ENCODE measurements around the gene IFNGR2. TPM values are rescaled to one million over a fixed set of nuclear protein-coding genes. Genes with fewer than 3 reads are reported as not detected.
A peak's percentile ranks its signal among the peaks of the same experiment; 100 is the strongest.

The IFNGR2 gene
- total and polyA plus RNA-seq, 2 of the 13 experiments (the other 11 are each of a cell fraction or from before 2014, with no cell fraction given), result 61.3 to 117 TPM

DNA sequence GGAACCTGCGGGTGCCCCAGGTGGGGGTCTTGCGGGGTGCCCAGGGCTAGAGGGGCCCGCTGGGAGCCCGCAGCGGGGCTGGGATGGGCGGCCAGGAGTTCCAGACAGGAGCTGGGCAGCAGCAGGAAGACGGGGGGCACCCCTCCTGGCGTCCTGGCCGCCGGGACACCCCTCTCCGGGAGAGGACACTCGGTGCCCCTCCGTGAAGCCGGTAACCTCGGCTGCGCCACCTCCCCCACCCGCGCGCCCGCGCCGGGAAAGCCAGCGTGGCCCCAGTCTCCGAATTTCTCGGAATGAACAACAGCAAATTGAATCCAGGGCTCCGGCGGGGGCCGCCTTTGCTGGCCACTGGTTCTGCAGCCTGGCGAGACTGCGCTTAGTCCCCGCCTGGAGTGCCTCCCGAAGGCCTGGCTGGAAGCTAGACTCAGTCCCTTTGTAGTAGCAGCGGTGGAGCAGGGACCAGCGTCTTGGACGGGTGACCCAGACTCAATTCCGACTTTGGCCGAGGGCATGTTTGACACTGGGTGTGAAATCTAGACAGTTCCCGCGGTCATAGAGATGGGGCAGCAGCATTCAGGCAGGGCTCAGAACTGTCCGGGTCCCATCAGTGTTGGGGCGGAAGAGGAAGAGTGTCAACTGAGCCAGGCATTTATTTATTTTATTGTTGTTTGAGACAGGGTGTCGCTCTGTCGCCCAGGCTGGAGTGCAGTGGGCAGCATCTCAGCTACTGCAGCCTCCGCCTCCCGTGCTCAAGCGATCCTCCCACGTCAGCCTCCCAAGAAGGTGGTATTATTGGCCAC lies 773 bp downstream of the IFNGR2 start (continued):
- TF ChIP-seq, protein P1, sequence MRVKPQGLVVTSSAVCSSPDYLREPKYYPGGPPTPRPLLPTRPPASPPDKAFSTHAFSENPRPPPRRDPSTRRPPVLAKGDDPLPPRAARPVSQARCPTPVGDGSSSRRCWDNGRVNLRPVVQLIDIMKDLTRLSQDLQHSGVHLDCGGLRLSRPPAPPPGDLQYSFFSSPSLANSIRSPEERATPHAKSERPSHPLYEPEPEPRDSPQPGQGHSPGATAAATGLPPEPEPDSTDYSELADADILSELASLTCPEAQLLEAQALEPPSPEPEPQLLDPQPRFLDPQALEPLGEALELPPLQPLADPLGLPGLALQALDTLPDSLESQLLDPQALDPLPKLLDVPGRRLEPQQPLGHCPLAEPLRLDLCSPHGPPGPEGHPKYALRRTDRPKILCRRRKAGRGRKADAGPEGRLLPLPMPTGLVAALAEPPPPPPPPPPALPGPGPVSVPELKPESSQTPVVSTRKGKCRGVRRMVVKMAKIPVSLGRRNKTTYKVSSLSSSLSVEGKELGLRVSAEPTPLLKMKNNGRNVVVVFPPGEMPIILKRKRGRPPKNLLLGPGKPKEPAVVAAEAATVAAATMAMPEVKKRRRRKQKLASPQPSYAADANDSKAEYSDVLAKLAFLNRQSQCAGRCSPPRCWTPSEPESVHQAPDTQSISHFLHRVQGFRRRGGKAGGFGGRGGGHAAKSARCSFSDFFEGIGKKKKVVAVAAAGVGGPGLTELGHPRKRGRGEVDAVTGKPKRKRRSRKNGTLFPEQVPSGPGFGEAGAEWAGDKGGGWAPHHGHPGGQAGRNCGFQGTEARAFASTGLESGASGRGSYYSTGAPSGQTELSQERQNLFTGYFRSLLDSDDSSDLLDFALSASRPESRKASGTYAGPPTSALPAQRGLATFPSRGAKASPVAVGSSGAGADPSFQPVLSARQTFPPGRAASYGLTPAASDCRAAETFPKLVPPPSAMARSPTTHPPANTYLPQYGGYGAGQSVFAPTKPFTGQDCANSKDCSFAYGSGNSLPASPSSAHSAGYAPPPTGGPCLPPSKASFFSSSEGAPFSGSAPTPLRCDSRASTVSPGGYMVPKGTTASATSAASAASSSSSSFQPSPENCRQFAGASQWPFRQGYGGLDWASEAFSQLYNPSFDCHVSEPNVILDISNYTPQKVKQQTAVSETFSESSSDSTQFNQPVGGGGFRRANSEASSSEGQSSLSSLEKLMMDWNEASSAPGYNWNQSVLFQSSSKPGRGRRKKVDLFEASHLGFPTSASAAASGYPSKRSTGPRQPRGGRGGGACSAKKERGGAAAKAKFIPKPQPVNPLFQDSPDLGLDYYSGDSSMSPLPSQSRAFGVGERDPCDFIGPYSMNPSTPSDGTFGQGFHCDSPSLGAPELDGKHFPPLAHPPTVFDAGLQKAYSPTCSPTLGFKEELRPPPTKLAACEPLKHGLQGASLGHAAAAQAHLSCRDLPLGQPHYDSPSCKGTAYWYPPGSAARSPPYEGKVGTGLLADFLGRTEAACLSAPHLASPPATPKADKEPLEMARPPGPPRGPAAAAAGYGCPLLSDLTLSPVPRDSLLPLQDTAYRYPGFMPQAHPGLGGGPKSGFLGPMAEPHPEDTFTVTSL (CRISPR knock-in tag; IDR thresholded peaks at IDR 0.05; ENCODE audit: borderline replicate concordance), result peak; percentile 44; the same call in 1 of the 2 replicates
- TF ChIP-seq ZNF256 (CRISPR knock-in tag; conservative IDR thresholded peaks at IDR 0.05), result no peak
- TF ChIP-seq ZNF597 (CRISPR knock-in tag; IDR thresholded peaks at IDR 0.05), result no peak
- no peak for TF ChIP-seq ZNF557 (CRISPR knock-in tag; IDR thresholded peaks at IDR 0.05)
- no peak for TF ChIP-seq ZNF510 (CRISPR knock-in tag; IDR thresholded peaks at IDR 0.05; ENCODE audit: low read depth)
- TF ChIP-seq ZNF274 (CRISPR knock-in tag; IDR thresholded peaks at IDR 0.05), result no peak
- TF ChIP-seq LCORL (IDR thresholded peaks at IDR 0.05), result no peak
- no peak for TF ChIP-seq LCORL (CRISPR knock-in tag; IDR thresholded peaks at IDR 0.05)
- TF ChIP-seq AKNA (CRISPR knock-in tag; IDR thresholded peaks at IDR 0.05; ENCODE audit: borderline replicate concordance), result no peak
- TF ChIP-seq, protein P2, sequence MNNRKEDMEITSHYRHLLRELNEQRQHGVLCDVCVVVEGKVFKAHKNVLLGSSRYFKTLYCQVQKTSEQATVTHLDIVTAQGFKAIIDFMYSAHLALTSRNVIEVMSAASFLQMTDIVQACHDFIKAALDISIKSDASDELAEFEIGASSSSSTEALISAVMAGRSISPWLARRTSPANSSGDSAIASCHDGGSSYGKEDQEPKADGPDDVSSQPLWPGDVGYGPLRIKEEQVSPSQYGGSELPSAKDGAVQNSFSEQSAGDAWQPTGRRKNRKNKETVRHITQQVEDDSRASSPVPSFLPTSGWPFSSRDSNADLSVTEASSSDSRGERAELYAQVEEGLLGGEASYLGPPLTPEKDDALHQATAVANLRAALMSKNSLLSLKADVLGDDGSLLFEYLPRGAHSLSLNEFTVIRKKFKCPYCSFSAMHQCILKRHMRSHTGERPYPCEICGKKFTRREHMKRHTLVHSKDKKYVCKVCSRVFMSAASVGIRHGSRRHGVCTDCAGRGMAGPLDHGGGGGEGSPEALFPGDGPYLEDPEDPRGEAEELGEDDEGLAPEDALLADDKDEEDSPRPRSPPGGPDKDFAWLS (CRISPR knock-in tag; IDR thresholded peaks at IDR 0.05; ENCODE audit: borderline replicate concordance), result no peak
- TF ChIP-seq CEBPB (IDR thresholded peaks at IDR 0.05; ENCODE audit: borderline replicate concordance, low read depth, low read length), result no peak
- TF ChIP-seq ZNF101 (CRISPR knock-in tag; IDR thresholded peaks at IDR 0.05; ENCODE audit: borderline replicate concordance, low read depth), result no peak
- no peak for TF ChIP-seq ZNF264 (CRISPR knock-in tag; IDR thresholded peaks at IDR 0.05)
- TF ChIP-seq ESRRA (CRISPR knock-in tag; IDR thresholded peaks at IDR 0.05; ENCODE audit: low read depth), result no peak

Data from HepG2 (cell line).